SW 1271 (cell line): ENCODE results near the gene PRR19.

ENCODE experiments used
- DNase-seq, 2 experiments: peaks; one replicate each; lab custom pipeline; 2025; lab: John Stamatoyannopoulos, UW

Gene PRR19

GRCh38 chr19:42349378-42350107 lies 47.6 kb downstream of the PRR19 start:
- no peak for DNase-seq

GRCh38 chr19:42350417-42350816 lies 48.5 kb downstream of the PRR19 start:
- no peak for DNase-seq

GRCh38 chr19:42351079-42351735 lies 49.3 kb downstream of the PRR19 start:
- no peak for DNase-seq

GRCh38 chr19:42352301-42353259 lies 50.6 kb downstream of the PRR19 start:
- DNase-seq = peak in 1 of 2 experiments; percentile 21

GRCh38 chr19:42353341-42354015 lies 51.5 kb downstream of the PRR19 start:
- no peak for DNase-seq

GRCh38 chr19:42355896-42356295 lies 54.0 kb downstream of the PRR19 start:
- no peak for DNase-seq

- DNase-seq = no peak
Measured at GRCh38 chr19:42356686-42357085, 54.8 kb downstream of the PRR19 start.

GRCh38 chr19:42357290-42357689 lies 55.4 kb downstream of the PRR19 start:
- no peak for DNase-seq
